ENCODE data around the gene TMEM179.
A peak's percentile ranks its signal among the peaks of the same experiment; 100 is the strongest.

The TMEM179 gene

GRCh38 chr14:104650981-104651875 is 46.7 kb upstream of the TMEM179 start:
- TF ChIP-seq REST (IDR thresholded peaks at IDR 0.05; ENCODE audit: low read depth) (no peak), EGR1 (IDR thresholded peaks at IDR 0.05) (no peak), RAD21 (IDR thresholded peaks at IDR 0.05; ENCODE audit: low read depth) (no peak), TAF1 (IDR thresholded peaks at IDR 0.05; ENCODE audit: low read depth) (no peak), MAX (IDR thresholded peaks at IDR 0.05) (no peak), FOXM1 (IDR thresholded peaks at IDR 0.05; ENCODE audit: borderline replicate concordance, low read depth) (no peak), CREB1 (IDR thresholded peaks at IDR 0.05; ENCODE audit: low read depth) (no peak), YY1 (IDR thresholded peaks at IDR 0.05; ENCODE audit: low read depth) (no peak), CEBPB (IDR thresholded peaks at IDR 0.05) (no peak), NFIC (IDR thresholded peaks at IDR 0.05) (no peak), TEAD4 (IDR thresholded peaks at IDR 0.05) (no peak), ZBTB7A (IDR thresholded peaks at IDR 0.05; ENCODE audit: low read depth) (no peak), EP300 (IDR thresholded peaks at IDR 0.05; ENCODE audit: borderline replicate concordance) (no peak), TCF12 (IDR thresholded peaks at IDR 0.05; ENCODE audit: low read depth) (no peak), USF1 (IDR thresholded peaks at IDR 0.05) (no peak)

- TF ChIP-seq USF1 (IDR thresholded peaks at IDR 0.05) (no peak), TAF1 (IDR thresholded peaks at IDR 0.05; ENCODE audit: low read depth) (no peak), FOXM1 (IDR thresholded peaks at IDR 0.05; ENCODE audit: borderline replicate concordance, low read depth) (no peak), YY1 (IDR thresholded peaks at IDR 0.05; ENCODE audit: low read depth) (no peak), TCF12 (IDR thresholded peaks at IDR 0.05; ENCODE audit: low read depth) (no peak), ZBTB7A (IDR thresholded peaks at IDR 0.05; ENCODE audit: low read depth) (peak; percentile 59; the same call in 1 of the 2 replicates), CREB1 (IDR thresholded peaks at IDR 0.05; ENCODE audit: low read depth) (no peak), RAD21 (IDR thresholded peaks at IDR 0.05; ENCODE audit: low read depth) (peak; percentile 87)
These were observed 45.7 kb upstream of the TMEM179 start for GRCh38 chr14:104650057-104650980.

- TF ChIP-seq NFIC (IDR thresholded peaks at IDR 0.05) (no peak), MAX (IDR thresholded peaks at IDR 0.05) (no peak), ZBTB7A (IDR thresholded peaks at IDR 0.05; ENCODE audit: low read depth) (no peak), RAD21 (IDR thresholded peaks at IDR 0.05; ENCODE audit: low read depth) (no peak), CEBPB (IDR thresholded peaks at IDR 0.05) (no peak)
These were observed 43.0 kb upstream of the TMEM179 start for GRCh38 chr14:104647467-104648043.

GRCh38 chr14:104644656-104645378 is 40.2 kb upstream of the TMEM179 start:
- TF ChIP-seq REST (IDR thresholded peaks at IDR 0.05; ENCODE audit: low read depth) (no peak), TAF1 (IDR thresholded peaks at IDR 0.05; ENCODE audit: low read depth) (no peak), YY1 (IDR thresholded peaks at IDR 0.05; ENCODE audit: low read depth) (no peak), NFIC (IDR thresholded peaks at IDR 0.05) (no peak), CREB1 (IDR thresholded peaks at IDR 0.05; ENCODE audit: low read depth) (no peak), RAD21 (IDR thresholded peaks at IDR 0.05; ENCODE audit: low read depth) (no peak), CEBPB (IDR thresholded peaks at IDR 0.05) (no peak), TCF12 (IDR thresholded peaks at IDR 0.05; ENCODE audit: low read depth) (no peak), EP300 (IDR thresholded peaks at IDR 0.05; ENCODE audit: borderline replicate concordance) (no peak), MAX (IDR thresholded peaks at IDR 0.05) (no peak), TEAD4 (IDR thresholded peaks at IDR 0.05) (no peak), FOXM1 (IDR thresholded peaks at IDR 0.05; ENCODE audit: borderline replicate concordance, low read depth) (no peak), ZBTB7A (IDR thresholded peaks at IDR 0.05; ENCODE audit: low read depth) (no peak), EGR1 (IDR thresholded peaks at IDR 0.05) (no peak), USF1 (IDR thresholded peaks at IDR 0.05) (no peak)
